BJ (cell line): ENCODE measurements around the gene SLAMF9. TPM values are rescaled to one million over a fixed set of nuclear protein-coding genes. Genes with fewer than 3 reads are reported as not detected.
"Not testable (repeated sequence)": the region's sequence is repeated elsewhere in the genome, so short reads cannot be mapped to it uniquely, and the experiment has no call there.

Source experiments
- CTCF ChIA-PET: fragments of 350-600 bp; formaldehyde crosslinking; extraction: SDS; loops from one replicate; lab custom pipeline; 2021; ENCODE audit warnings: antibody characterized with exemption, inconsistent platforms; lab: Yijun Ruan, JAX
- POLR2A ChIA-PET: fragments of 300-600 bp; sonication (Branson Sonifier 250); formaldehyde crosslinking; extraction: SDS; loops from one replicate; lab custom pipeline; 2021; ENCODE audit warnings: antibody characterized with exemption; lab: Charles Lee
- DNase-seq: peaks from one replicate; pipeline ENCODE4 v3.0.0-alpha.2; 2011; ENCODE audit warnings: low read depth
- H3K27me3 ChIP-seq: 2 replicates; pipeline ENCODE4 v1.6.0; 2011; ENCODE audit warnings: low read length; ENCODE audit not compliant: control insufficient read depth, insufficient read depth
- H3K36me3 ChIP-seq: 2 replicates; pipeline ENCODE4 v1.5.1; 2011; ENCODE audit warnings: low read length; ENCODE audit not compliant: control insufficient read depth, insufficient read depth
- H3K4me3 ChIP-seq: 2 replicates; pipeline ENCODE4 v1.5.1; 2011; ENCODE audit warnings: low read depth, mild to moderate bottlenecking, control low read depth, low read length
- polyA plus RNA-seq: library from polyadenylated mRNA; depleted of rRNA; stranded (reverse); fragments of >200 nt; gene quantifications from 2 replicates; pipeline ENCODE4 v1.2.3, GENCODE V29; 2011; rRNA removed
- TF ChIP-seq, protein P1 (sequence below): IDR thresholded peaks from 2 replicates; pipeline ENCODE4 v1.5.1; 2011; ENCODE audit warnings: low read depth, mild to moderate bottlenecking, control low read depth, inconsistent platforms, low read length, moderate library complexity; ENCODE audit not compliant: insufficient read depth

SLAMF9 gene
- polyA plus RNA-seq, 1 experiment, result not detected

DNA sequence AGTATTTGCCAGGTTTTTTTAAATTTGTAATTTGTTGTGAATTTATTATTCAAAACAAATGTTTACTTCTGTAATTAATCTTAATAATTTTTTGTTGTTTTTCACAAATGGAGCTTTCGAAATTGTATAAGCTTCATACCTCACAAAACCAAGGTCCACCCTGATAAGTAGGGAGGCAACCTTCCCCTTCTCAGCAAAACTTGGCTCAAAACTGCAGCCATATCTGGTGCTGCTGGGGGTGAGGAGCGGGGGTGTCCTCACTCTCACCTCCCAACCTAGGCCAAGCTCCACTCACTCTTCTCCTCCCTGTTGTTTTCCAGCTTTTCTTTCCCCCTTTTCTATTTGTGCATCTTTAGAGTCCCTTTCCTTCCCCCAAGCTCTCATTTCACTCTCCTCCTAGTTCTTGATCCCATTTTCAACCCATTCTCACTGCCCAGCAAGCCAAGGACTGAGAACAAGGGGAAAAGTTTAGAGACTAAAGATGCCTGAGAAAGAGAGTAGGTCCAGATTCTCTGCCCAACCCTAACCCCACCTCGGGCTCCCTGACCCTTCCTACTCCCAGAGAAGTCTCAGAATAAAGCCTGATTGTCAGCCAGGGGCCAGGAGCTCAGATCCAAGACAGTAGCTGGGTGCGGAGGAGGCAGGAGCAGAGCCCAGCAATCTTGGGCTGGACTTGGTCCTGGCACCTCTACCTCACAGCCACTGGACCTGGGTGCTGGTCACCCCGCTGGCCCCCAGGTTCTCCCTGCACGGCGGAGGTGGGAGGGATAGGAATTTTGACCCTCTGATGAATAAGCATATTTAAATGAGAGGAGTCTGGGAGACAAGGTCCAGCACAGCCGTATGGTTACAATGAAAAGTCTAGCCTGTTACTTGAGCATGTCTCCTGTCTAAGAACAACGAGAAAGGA lies 45.8 kb downstream of the SLAMF9 start:
- Histone ChIP-seq H3K36me3 (no peaks in the 10 kb centered on the region), H3K4me3 (no peak overlapping the region), H3K27me3 (no peaks in the 10 kb centered on the region)
- ChIA-PET CTCF (interaction anchor here (0.8 to 1.5 kb wide), 3 partner anchors 17 to 99 kb away, joined by 4 read pairs; no protein-coding TSS in a partner anchor), POLR2A (no interaction called here)
- TF ChIP-seq, protein P1, sequence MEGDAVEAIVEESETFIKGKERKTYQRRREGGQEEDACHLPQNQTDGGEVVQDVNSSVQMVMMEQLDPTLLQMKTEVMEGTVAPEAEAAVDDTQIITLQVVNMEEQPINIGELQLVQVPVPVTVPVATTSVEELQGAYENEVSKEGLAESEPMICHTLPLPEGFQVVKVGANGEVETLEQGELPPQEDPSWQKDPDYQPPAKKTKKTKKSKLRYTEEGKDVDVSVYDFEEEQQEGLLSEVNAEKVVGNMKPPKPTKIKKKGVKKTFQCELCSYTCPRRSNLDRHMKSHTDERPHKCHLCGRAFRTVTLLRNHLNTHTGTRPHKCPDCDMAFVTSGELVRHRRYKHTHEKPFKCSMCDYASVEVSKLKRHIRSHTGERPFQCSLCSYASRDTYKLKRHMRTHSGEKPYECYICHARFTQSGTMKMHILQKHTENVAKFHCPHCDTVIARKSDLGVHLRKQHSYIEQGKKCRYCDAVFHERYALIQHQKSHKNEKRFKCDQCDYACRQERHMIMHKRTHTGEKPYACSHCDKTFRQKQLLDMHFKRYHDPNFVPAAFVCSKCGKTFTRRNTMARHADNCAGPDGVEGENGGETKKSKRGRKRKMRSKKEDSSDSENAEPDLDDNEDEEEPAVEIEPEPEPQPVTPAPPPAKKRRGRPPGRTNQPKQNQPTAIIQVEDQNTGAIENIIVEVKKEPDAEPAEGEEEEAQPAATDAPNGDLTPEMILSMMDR, result no peak
- no peak for DNase-seq

DNA sequence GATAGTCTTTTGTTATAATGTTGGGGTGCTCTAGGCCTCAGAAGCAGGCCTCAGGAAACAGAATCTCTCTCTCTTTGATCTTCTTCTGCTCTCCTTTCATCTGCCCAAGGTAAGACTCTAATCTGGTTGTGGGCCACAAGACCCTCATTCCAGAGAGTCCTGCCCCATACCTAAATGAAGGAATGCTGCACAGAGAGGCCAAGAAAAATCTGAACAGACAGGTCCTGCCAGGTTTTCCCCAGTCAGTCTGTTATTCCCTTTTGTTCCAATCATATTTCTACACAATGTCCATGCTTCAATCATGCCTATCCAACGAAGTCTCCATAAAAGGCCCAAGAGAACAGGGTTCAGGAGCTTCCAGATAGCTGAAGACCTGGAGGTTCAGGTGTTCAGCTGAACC lies 47.1 kb downstream of the SLAMF9 start:
- no peak for DNase-seq
- CTCF ChIA-PET, result interaction anchor here (0.8 to 1.6 kb wide), 3 partner anchors 14 to 107 kb away, joined by 3 to 4 read pairs (median 4); no protein-coding TSS in a partner anchor
- H3K27me3 ChIP-seq, result no peaks in the 10 kb centered on the region
- H3K4me3 ChIP-seq, result no peak overlapping the region
- TF ChIP-seq, protein P1, result no peak
- POLR2A ChIA-PET, result no interaction called here
- H3K36me3 ChIP-seq, result no peaks in the 10 kb centered on the region

DNA sequence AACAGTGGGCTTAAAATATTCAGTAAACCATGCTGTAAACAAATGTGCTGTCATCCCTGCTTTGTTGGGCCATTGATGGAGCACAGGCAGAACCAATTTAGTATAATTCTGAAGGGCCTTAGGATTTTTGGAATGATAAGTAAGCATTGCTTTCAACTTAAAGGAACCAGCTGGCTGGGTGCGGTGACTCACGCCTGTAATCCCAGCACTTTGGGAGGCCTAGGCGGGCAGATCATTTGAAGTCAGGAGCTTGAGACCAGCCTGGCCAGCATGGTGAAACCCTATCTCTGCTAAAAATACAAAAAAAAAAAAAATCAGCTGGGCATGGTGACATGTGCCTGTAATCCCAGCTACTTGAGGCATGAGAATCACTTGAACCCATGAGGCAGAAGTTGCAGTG lies 50.0 kb downstream of the SLAMF9 start:
- POLR2A ChIA-PET, H3K36me3 ChIP-seq, H3K4me3 ChIP-seq, H3K27me3 ChIP-seq, DNase-seq: not testable (repeated sequence)
- CTCF ChIA-PET, result interaction anchor here (2.8 kb wide), 1 partner anchor 12 kb away, joined by 12 read pairs; no protein-coding TSS in a partner anchor

DNA sequence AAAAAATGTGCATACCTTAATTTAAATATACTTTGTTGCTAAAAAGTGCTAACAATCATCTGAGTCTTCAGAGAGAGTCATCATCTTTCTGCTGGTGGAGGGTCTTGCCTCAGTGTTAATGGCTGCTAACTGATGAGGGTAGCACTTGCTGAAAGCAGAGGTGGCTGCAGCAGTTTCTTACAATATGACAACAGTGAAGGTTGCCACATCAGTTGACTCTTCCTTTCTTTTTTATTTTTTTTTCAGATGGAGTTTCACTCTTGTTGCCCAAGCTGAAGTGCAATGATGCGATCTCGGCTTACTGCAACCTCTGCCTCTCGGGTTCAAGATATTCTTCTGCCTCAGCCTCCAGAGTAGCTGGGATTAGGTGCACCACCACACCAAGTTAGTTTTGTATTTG lies 51.5 kb downstream of the SLAMF9 start:
- no peaks in the 10 kb centered on the region for H3K36me3 ChIP-seq
- CTCF ChIA-PET, result interaction anchor here (1.2 to 2.8 kb wide), 4 partner anchors 10 to 106 kb away, joined by 3 to 12 read pairs (median 4); no protein-coding TSS in a partner anchor
- no peak for DNase-seq
- POLR2A ChIA-PET, result no interaction called here
- no peaks in the 10 kb centered on the region for H3K27me3 ChIP-seq
- H3K4me3 ChIP-seq, result no peak overlapping the region
- TF ChIP-seq, protein P1, result no peak

Other genes with a start within 250 kb of the SLAMF9 start
- not detected in 2 replicates for gene CRP, start 239.6 kb downstream of the SLAMF9 start, polyA plus RNA-seq
- gene DUSP23, start 173.3 kb downstream of the SLAMF9 start, polyA plus RNA-seq, result 16.0 and 22.8 TPM in 2 replicates
- not detected in 2 replicates for gene FCRL6, start 151.9 kb downstream of the SLAMF9 start, polyA plus RNA-seq
- 0.05 and 0.06 TPM in 2 replicates for gene SLAMF8, start 127.4 kb downstream of the SLAMF9 start, polyA plus RNA-seq
- not detected in 2 replicates for gene VSIG8, start 91.6 kb downstream of the SLAMF9 start, polyA plus RNA-seq
- gene CFAP45, start 54.1 kb downstream of the SLAMF9 start, polyA plus RNA-seq, result 0.56 TPM in 2 replicates
- gene TAGLN2, start 28.7 kb downstream of the SLAMF9 start, polyA plus RNA-seq, result 628 and 745 TPM in 2 replicates
- gene IGSF9, start 8.6 kb downstream of the SLAMF9 start, polyA plus RNA-seq, result not detected in 2 replicates
- gene PIGM, start 77.8 kb upstream of the SLAMF9 start, polyA plus RNA-seq, result 3.5 and 4.8 TPM in 2 replicates
- not detected in 2 replicates for gene KCNJ10, start 115.9 kb upstream of the SLAMF9 start, polyA plus RNA-seq
- gene KCNJ9, start 127.3 kb upstream of the SLAMF9 start, polyA plus RNA-seq, result not detected in 2 replicates
- gene IGSF8, start 144.4 kb upstream of the SLAMF9 start, polyA plus RNA-seq, result 17.4 and 29.7 TPM in 2 replicates
- 0.49 and 1.1 TPM in 2 replicates for gene ATP1A2, start 161.5 kb upstream of the SLAMF9 start, polyA plus RNA-seq
- not detected in 2 replicates for gene ATP1A4, start 197.4 kb upstream of the SLAMF9 start, polyA plus RNA-seq
- 1.4 and 1.5 TPM in 2 replicates for gene CASQ1, start 236.3 kb upstream of the SLAMF9 start, polyA plus RNA-seq